Ishikawa (cell line): ENCODE measurements around the gene KCNQ1.

Experiments used
- CEBPB ChIP-seq: IDR thresholded peaks from 2 replicates; pipeline ENCODE4 v1.6.1; 2012
- CREB1 ChIP-seq: IDR thresholded peaks from 2 replicates; pipeline ENCODE4 v1.6.1; 2012; ENCODE audit warnings: low read depth
- EGR1 ChIP-seq: IDR thresholded peaks from 2 replicates; pipeline ENCODE4 v1.6.1; 2012
- EP300 ChIP-seq: IDR thresholded peaks from 2 replicates; pipeline ENCODE4 v1.6.1; 2012; ENCODE audit warnings: borderline replicate concordance
- FOXM1 ChIP-seq: IDR thresholded peaks from 2 replicates; pipeline ENCODE4 v1.6.1; 2012; ENCODE audit warnings: low read depth, borderline replicate concordance
- NFIC ChIP-seq: IDR thresholded peaks from 2 replicates; pipeline ENCODE4 v1.6.1; 2012
- RAD21 ChIP-seq: IDR thresholded peaks from 2 replicates; pipeline ENCODE4 v1.6.1; 2012; ENCODE audit warnings: low read depth
- TAF1 ChIP-seq: IDR thresholded peaks from 2 replicates; pipeline ENCODE4 v1.6.1; 2012; ENCODE audit warnings: low read depth, mild to moderate bottlenecking
- TCF12 ChIP-seq: IDR thresholded peaks from 2 replicates; pipeline ENCODE4 v1.6.1; 2012; ENCODE audit warnings: low read depth
- TEAD4 ChIP-seq: IDR thresholded peaks from 2 replicates; pipeline ENCODE4 v1.6.1; 2012
- YY1 ChIP-seq: IDR thresholded peaks from 2 replicates; pipeline ENCODE4 v1.6.1; 2012; ENCODE audit warnings: low read depth
- ZBTB7A ChIP-seq: IDR thresholded peaks from 2 replicates; pipeline ENCODE4 v1.6.1; 2012; ENCODE audit warnings: low read depth
- TF ChIP-seq, protein P1 (sequence below): IDR thresholded peaks from 2 replicates; pipeline ENCODE4 v1.6.1; 2012
- TF ChIP-seq, protein P2 (sequence below): IDR thresholded peaks from 2 replicates; pipeline ENCODE4 v1.6.1; 2012
- TF ChIP-seq, protein P3 (sequence below): IDR thresholded peaks from 2 replicates; pipeline ENCODE4 v1.6.1; 2012; ENCODE audit warnings: low read depth, mild to moderate bottlenecking

The KCNQ1 gene

DNA sequence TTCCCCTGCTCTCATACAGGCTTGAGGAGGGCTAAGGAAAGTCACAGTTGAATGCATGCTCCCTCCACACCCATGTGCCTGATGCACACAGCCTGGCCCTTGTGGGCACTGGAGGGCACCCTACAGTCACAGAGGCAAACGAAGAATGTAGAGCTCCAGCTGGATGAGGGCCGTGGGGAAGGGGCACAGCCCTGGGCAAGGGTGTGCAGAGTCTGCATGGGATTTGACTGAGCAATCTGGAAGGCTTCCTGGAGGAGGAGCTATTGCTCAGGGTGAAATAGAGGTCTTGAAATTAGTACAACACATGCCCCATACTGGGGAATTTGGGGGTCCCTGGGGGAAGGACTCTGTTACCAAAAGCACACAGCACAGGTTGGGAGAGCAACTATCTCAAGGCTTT is 64.0 kb downstream of the KCNQ1 start:
- TF ChIP-seq RAD21 (no peak), CREB1 (no peak), TAF1 (no peak), EGR1 (no peak), TEAD4 (no peak), YY1 (no peak), CEBPB (no peak), TCF12 (no peak), EP300 (no peak), ZBTB7A (no peak), NFIC (no peak), FOXM1 (no peak)
- TF ChIP-seq, protein P1, sequence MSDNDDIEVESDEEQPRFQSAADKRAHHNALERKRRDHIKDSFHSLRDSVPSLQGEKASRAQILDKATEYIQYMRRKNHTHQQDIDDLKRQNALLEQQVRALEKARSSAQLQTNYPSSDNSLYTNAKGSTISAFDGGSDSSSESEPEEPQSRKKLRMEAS, result no peak
- TF ChIP-seq, protein P2, sequence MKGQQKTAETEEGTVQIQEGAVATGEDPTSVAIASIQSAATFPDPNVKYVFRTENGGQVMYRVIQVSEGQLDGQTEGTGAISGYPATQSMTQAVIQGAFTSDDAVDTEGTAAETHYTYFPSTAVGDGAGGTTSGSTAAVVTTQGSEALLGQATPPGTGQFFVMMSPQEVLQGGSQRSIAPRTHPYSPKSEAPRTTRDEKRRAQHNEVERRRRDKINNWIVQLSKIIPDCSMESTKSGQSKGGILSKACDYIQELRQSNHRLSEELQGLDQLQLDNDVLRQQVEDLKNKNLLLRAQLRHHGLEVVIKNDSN, result no peak
- TF ChIP-seq, protein P3, sequence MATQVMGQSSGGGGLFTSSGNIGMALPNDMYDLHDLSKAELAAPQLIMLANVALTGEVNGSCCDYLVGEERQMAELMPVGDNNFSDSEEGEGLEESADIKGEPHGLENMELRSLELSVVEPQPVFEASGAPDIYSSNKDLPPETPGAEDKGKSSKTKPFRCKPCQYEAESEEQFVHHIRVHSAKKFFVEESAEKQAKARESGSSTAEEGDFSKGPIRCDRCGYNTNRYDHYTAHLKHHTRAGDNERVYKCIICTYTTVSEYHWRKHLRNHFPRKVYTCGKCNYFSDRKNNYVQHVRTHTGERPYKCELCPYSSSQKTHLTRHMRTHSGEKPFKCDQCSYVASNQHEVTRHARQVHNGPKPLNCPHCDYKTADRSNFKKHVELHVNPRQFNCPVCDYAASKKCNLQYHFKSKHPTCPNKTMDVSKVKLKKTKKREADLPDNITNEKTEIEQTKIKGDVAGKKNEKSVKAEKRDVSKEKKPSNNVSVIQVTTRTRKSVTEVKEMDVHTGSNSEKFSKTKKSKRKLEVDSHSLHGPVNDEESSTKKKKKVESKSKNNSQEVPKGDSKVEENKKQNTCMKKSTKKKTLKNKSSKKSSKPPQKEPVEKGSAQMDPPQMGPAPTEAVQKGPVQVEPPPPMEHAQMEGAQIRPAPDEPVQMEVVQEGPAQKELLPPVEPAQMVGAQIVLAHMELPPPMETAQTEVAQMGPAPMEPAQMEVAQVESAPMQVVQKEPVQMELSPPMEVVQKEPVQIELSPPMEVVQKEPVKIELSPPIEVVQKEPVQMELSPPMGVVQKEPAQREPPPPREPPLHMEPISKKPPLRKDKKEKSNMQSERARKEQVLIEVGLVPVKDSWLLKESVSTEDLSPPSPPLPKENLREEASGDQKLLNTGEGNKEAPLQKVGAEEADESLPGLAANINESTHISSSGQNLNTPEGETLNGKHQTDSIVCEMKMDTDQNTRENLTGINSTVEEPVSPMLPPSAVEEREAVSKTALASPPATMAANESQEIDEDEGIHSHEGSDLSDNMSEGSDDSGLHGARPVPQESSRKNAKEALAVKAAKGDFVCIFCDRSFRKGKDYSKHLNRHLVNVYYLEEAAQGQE, result no peak

DNA sequence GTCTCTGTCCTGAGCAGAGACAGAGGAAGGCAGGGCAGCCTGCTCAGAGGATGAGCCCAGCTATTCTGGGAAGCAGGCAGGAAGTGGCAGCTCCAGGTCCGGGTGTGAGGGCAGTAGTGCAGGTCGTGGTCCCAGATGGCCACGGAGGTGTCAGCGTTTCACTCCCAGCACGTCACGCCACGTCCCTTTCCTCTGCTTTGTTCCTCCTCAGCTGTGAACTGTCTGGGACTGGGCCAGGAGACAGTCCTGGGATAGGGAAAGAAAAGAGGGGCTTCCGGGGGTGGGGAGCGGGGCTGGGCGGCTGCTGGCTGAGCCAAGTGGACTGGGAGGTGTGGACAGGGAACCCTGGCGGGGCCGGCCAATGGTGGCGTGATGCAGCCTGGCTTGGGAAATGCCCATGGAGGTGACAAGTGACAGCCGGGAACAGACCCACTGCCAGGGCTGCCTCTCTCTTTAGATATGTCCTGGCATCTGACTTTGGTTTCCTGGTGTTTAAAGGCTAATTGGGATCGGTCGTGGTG is 64.7 kb downstream of the KCNQ1 start:
- no peak for TF ChIP-seq EGR1
- no peak for TF ChIP-seq CREB1
- no peak for TF ChIP-seq YY1
- TF ChIP-seq NFIC, result no peak

DNA sequence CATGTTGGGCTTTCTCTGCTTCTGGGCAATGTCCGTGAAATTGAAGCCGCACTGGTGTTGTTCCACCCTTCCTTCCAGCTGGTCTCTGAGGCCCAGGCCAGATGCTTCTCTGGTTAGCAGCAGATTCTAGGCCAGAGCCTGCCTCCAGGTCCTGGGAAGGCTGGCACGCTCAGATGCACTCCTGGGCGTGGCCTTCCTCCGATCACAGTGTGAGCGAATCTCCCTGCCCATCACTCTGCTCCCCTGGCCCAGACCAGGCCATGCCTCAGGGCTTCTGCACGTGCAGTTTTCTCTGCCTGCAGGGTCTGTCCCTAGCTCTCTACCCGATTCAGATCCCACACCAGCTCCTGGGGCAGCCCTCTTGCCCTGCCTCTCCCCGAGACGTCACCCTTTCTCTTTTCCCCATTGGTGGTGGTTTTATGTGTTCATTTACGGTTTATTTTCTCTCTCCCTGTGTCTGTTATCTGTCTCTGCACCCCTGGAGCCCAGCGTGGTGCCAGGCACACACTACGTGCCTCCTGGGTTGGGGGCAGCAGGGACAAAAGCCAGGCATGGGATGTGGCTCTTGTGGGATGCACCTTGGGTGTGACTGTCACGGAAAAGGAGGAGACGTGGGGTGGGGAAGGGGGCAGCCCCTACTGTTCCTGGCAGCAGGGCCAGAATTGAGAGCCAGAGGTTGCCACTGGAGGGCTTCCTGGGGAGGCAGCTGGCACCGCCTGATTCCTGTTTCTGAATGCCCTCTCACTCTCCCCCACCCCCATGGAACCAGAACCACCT is 66.0 kb downstream of the KCNQ1 start:
- no peak for TF ChIP-seq TCF12
- TF ChIP-seq TAF1, result no peak
- no peak for TF ChIP-seq RAD21
- no peak for TF ChIP-seq CEBPB
- TF ChIP-seq, protein P1, result no peak
- TF ChIP-seq EGR1, result no peak
- no peak for TF ChIP-seq CREB1
- no peak for TF ChIP-seq NFIC
- no peak for TF ChIP-seq ZBTB7A
- TF ChIP-seq, protein P3, result no peak
- TF ChIP-seq FOXM1, result no peak
- no peak for TF ChIP-seq TEAD4
- no peak for TF ChIP-seq EP300
- no peak for TF ChIP-seq YY1
- TF ChIP-seq, protein P2, result no peak

DNA sequence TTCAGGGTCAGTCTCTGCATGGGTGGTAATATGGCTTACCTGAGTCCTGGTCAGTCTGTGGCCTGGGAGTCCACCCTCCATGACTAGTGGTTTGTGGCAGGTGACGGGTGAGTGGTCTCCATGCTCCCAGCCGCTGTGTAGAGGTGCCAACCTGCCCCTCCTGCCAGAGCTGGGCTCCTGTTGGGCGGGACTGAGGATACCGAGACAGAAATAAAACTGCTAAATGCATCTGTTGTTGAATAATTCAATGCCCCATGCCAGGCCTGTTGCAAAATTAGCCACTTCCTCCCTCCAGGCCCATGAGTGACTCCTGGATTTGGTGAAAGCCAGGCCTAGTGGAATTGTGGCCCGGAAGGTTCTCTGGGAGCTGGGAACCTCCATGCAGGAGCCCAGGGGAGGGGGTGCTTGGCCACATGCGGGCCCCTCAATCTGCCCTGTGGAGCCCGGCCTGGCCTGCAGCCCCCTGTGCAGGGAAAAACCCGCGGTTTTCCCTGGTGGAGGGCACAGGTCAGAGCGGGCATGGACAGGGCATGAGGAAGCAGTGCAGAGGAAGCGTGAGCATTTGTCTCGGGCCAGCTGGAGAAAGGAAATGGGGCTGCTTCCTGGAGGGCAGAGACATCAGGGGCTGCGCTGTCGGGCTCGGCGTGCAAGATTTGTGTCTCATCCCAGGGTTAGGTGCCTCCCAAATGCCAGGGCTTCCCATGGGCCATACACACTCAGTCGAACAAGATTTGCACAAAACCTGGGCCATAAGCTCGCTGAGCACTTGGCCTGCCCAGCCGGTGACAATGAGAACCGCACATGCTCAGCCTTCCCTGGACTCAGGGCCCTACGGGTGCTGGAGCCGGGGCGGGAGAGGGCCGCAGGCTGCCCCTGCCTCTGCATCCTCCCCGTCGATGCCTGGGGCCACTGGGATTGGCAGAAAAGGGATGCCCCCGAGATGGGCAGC is 66.9 kb downstream of the KCNQ1 start:
- TF ChIP-seq EP300, result no peak
- TF ChIP-seq, protein P1, result no peak
- TF ChIP-seq FOXM1, result no peak
- no peak for TF ChIP-seq TEAD4
- no peak for TF ChIP-seq EGR1
- no peak for TF ChIP-seq CEBPB
- no peak for TF ChIP-seq TAF1
- no peak for TF ChIP-seq NFIC
- no peak for TF ChIP-seq CREB1
- TF ChIP-seq, protein P3, result no peak
- TF ChIP-seq, protein P2, result no peak
- no peak for TF ChIP-seq ZBTB7A
- no peak for TF ChIP-seq YY1
- no peak for TF ChIP-seq RAD21
- no peak for TF ChIP-seq TCF12
